Measurements from ENCODE around the gene TBC1D32.
"Not testable (repeated sequence)": the region's sequence is repeated elsewhere in the genome, so short reads cannot be mapped to it uniquely, and the experiment has no call there.

Gene TBC1D32

DNA sequence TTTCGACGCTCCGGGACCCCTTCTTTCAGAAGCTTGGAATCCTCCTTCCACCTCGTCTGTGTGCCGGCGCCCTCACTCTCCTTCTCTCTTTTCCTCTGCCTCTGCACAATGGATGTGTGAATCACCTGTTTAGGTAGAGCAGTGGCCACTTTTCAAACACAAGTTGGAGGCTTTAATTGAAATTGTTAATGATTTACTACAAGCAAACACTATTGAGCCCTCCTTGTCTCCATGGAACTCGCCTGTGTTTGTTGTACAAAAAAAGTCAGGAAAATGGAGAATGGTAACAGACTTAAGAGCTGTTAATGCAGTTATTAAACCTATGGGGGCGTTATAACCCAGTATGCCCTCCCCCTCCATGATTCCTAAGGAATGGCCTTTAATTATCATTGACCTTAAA is 290.6 kb downstream of the TBC1D32 start:
- H3K4me1 ChIP-seq (ENCODE audit: insufficient read depth, low read length); H3K27ac ChIP-seq (ENCODE audit: low read depth, low read length); H3K9me3 ChIP-seq (ENCODE audit: insufficient read depth, low read depth, low read length); H3K36me3 ChIP-seq (ENCODE audit: insufficient read depth, low read length); H3K4me3 ChIP-seq (ENCODE audit: low read length); H3K9ac ChIP-seq (ENCODE audit: low read depth, low read length); H3K27me3 ChIP-seq (ENCODE audit: insufficient read depth, low read length): not testable (repeated sequence)
- WGBS: 94% methylated on average over 8 of the region's 8 CpGs

DNA sequence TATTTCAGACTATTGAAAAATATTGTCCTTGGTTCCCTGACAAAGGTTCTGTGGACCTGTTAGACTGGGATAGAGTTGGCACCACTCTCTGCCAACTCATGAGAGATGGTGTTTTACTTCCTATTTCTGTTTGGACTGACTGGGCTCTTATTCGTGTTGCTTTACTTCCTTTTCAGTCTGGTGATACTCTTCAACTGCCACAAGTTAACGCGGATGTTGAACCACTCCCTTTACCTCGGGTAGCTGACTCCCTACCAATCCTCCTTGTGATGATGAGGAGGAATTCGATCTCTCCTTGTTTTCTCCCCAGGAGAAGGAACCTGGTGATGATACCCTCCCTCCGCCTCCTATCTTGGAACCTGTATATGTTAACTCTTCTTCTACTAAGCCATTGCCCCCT is 291.1 kb downstream of the TBC1D32 start:
- not testable (repeated sequence) for H3K9me3 ChIP-seq (ENCODE audit: insufficient read depth, low read depth, low read length); H3K36me3 ChIP-seq (ENCODE audit: insufficient read depth, low read length); H3K9ac ChIP-seq (ENCODE audit: low read depth, low read length); H3K27me3 ChIP-seq (ENCODE audit: insufficient read depth, low read length); H3K27ac ChIP-seq (ENCODE audit: low read depth, low read length); H3K4me1 ChIP-seq (ENCODE audit: insufficient read depth, low read length); H3K4me3 ChIP-seq (ENCODE audit: low read length)
- WGBS: 96% methylated on average over 3 of the region's 6 CpGs

DNA sequence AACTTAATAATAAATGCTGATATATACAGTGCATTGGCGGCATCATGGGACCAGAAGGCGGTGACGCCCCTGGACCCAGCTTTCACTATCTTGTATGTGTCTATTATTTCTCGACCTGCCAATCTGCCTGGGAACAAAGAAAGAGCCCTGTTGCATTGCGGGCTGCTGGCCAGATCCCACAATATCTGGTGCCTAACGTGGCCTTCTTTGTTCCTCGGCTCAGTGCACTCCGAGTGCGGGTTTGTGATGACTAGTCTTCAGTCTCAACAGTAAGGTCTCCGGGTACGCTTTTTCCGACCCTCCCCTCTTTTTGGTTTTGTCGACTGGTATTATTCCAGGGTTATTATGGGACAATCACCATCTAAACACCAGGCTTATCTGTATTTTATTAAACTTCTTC is 291.5 kb downstream of the TBC1D32 start:
- H3K27ac ChIP-seq (ENCODE audit: low read depth, low read length): no peak overlapping the region
- no peaks in the 10 kb centered on the region for H3K9me3 ChIP-seq (ENCODE audit: insufficient read depth, low read depth, low read length)
- no peaks in the 10 kb centered on the region for H3K4me1 ChIP-seq (ENCODE audit: insufficient read depth, low read length)
- H3K4me3 ChIP-seq (ENCODE audit: low read length): no peak overlapping the region
- no peaks in the 10 kb centered on the region for H3K36me3 ChIP-seq (ENCODE audit: insufficient read depth, low read length)
- WGBS: 97% methylated on average over 13 of the region's 13 CpGs
- H3K27me3 ChIP-seq (ENCODE audit: insufficient read depth, low read length): no peaks in the 10 kb centered on the region
- H3K9ac ChIP-seq (ENCODE audit: low read depth, low read length): no peak overlapping the region

DNA sequence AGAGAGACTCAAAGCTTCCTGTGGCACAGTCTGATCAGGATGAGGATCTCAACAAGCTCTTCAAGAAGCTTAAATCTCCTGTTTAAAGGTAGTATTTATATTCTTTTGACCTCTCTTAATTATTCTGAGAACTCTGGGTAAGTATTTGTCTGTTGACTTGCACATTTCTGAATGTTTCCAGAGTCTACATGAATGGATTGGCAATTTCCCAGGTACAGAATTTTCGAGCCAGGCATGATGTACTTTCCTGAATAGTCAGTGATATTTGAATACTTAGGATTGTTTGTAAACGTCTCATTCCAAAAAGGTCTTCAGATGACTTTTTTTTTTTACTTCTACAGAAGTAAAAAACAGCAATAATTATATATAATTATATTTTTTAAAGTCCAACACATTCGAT is 293.4 kb downstream of the TBC1D32 start:
- WGBS: 91% methylated on average over 1 of the region's 3 CpGs
- Histone ChIP-seq H3K27ac (ENCODE audit: low read depth, low read length) (no peak overlapping the region), H3K9ac (ENCODE audit: low read depth, low read length) (no peak overlapping the region), H3K9me3 (ENCODE audit: insufficient read depth, low read depth, low read length) (no peaks in the 10 kb centered on the region), H3K27me3 (ENCODE audit: insufficient read depth, low read length) (no peaks in the 10 kb centered on the region), H3K36me3 (ENCODE audit: insufficient read depth, low read length) (no peaks in the 10 kb centered on the region), H3K4me3 (ENCODE audit: low read length) (no peak overlapping the region), H3K4me1 (ENCODE audit: insufficient read depth, low read length) (no peaks in the 10 kb centered on the region)

DNA sequence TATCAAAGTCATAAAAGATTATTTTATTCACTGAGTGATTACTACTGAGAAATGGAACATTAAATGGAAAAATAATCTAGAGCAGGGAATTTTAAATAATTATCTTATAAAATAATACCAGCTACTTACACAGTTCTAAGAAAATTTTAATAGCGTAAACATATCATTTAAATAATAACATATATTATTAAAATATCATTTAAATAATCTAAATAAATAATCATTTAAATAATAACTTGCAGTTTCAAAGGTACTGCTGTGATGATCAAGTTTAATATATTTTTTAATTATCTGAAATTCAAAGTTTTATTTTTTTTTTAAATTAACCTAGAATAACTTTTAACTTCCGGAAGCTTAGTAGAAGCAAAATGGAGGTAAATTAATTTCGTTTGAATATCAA is 301.2 kb downstream of the TBC1D32 start:
- H3K9me3 ChIP-seq (ENCODE audit: insufficient read depth, low read depth, low read length): no peaks in the 10 kb centered on the region
- no peaks in the 10 kb centered on the region for H3K4me1 ChIP-seq (ENCODE audit: insufficient read depth, low read length)
- no CpG with 5 or more reads among the region's 3 CpGs for WGBS
- no peaks in the 10 kb centered on the region for H3K36me3 ChIP-seq (ENCODE audit: insufficient read depth, low read length)
- H3K27me3 ChIP-seq (ENCODE audit: insufficient read depth, low read length): no peaks in the 10 kb centered on the region
- H3K4me3 ChIP-seq (ENCODE audit: low read length): no peak overlapping the region
- no peak overlapping the region for H3K27ac ChIP-seq (ENCODE audit: low read depth, low read length)
- no peak overlapping the region for H3K9ac ChIP-seq (ENCODE audit: low read depth, low read length)

DNA sequence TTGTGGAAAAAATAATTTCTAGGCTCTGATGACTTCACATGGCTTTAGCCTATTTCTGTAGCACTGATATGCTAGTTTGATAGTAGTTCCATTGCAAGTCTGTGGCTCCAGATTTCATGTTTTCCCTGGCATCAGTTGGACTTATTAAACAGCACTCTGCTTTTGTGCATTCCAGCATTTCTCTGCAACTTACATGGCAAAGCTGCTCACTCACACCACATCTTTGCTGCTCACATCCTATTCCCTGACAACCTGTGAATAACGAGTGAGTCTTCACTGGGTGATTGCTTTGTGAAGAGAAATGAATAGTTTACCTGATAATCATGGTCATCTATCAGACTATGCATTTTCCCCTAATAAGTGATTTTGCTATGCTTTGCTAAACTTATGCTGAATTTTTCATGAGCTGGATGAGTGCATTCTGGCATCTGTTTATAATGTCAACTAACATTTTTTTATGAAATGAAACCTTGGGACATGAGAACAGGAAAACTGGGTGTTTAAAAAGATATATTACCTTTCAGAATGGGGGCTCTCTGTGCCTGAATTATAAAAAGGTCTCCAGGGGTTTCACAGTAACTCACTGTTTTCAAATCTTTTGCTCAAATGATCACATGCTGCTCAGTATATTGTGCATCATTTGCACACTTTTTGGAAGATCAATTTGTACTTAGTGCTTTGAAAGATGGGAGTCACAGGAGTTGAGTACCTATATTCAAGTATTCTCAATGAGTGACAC is 301.8 kb downstream of the TBC1D32 start:
- WGBS: no CpG with 5 or more reads among the region's 1 CpG
- Histone ChIP-seq H3K9ac (ENCODE audit: low read depth, low read length) (no peak overlapping the region), H3K4me3 (ENCODE audit: low read length) (no peak overlapping the region), H3K9me3 (ENCODE audit: insufficient read depth, low read depth, low read length) (no peaks in the 10 kb centered on the region), H3K4me1 (ENCODE audit: insufficient read depth, low read length) (no peaks in the 10 kb centered on the region), H3K27me3 (ENCODE audit: insufficient read depth, low read length) (no peaks in the 10 kb centered on the region), H3K36me3 (ENCODE audit: insufficient read depth, low read length) (no peaks in the 10 kb centered on the region), H3K27ac (ENCODE audit: low read depth, low read length) (no peak overlapping the region)

All from HUES64 (cell line).